Measurements from ENCODE around the gene CCDC50. TPM values are rescaled to one million over a fixed set of nuclear protein-coding genes. Genes with fewer than 3 reads are reported as not detected.

The CCDC50 gene
- total RNA-seq, 4 donors from 2014 or later, result 133 to 248 (median 194) TPM

- Histone ChIP-seq H3K27ac (peak overlapping the region in 1 of 4 donors; percentile 12), H3K4me3 (no peak overlapping the region), H3K27me3 (no peaks in the 10 kb centered on the region), H3K4me1 (peaks cover 9 to 100% (median 26%) of the 10 kb centered on the region in 3 donors), H3K36me3 (no peaks in the 10 kb centered on the region), H3K9me3 (no peaks in the 10 kb centered on the region)
- TF ChIP-seq POLR2A (IDR thresholded peaks at IDR 0.05) (no peak), POLR2AphosphoS5 (IDR thresholded peaks at IDR 0.05) (no peak), CTCF (IDR thresholded peaks at IDR 0.05) (no peak), EP300 (IDR thresholded peaks at IDR 0.05) (no peak)
- ATAC-seq, result no peak
These were observed 13.2 kb downstream of the CCDC50 start for GRCh38 chr3:191342411-191342810.

- Histone ChIP-seq H3K9me3 (no peaks in the 10 kb centered on the region), H3K27me3 (no peaks in the 10 kb centered on the region), H3K4me1 (peaks cover 9 to 99% (median 27%) of the 10 kb centered on the region in 3 donors), H3K36me3 (no peaks in the 10 kb centered on the region), H3K4me3 (no peak overlapping the region), H3K27ac (no peak overlapping the region)
- 73 to 81% methylated on average over 4 of the region's 4 CpGs for WGBS, 2 donors (ENCODE audit: low coverage in 1 of 2)
- no peak for ATAC-seq
- no peak for TF ChIP-seq POLR2A (IDR thresholded peaks at IDR 0.05)
- TF ChIP-seq POLR2AphosphoS5 (IDR thresholded peaks at IDR 0.05), result no peak
- TF ChIP-seq EP300 (IDR thresholded peaks at IDR 0.05), result no peak
- TF ChIP-seq CTCF (IDR thresholded peaks at IDR 0.05), result no peak
These were observed 13.9 kb downstream of the CCDC50 start for GRCh38 chr3:191343115-191343514.

GRCh38 chr3:191343913-191344312 is 14.7 kb downstream of the CCDC50 start:
- Histone ChIP-seq H3K36me3 (no peaks in the 10 kb centered on the region), H3K27me3 (no peaks in the 10 kb centered on the region), H3K27ac (no peak overlapping the region), H3K9me3 (no peaks in the 10 kb centered on the region), H3K4me3 (no peak overlapping the region), H3K4me1 (peaks cover 6 to 98% (median 28%) of the 10 kb centered on the region in 3 donors)
- no peak for ATAC-seq
- 96 to 99% methylated on average over 5 of the region's 5 CpGs for WGBS, 2 donors (ENCODE audit: low coverage in 1 of 2)
- no peak for TF ChIP-seq EP300 (IDR thresholded peaks at IDR 0.05)
- TF ChIP-seq CTCF (IDR thresholded peaks at IDR 0.05), result no peak
- TF ChIP-seq POLR2A (IDR thresholded peaks at IDR 0.05), result no peak

DNA sequence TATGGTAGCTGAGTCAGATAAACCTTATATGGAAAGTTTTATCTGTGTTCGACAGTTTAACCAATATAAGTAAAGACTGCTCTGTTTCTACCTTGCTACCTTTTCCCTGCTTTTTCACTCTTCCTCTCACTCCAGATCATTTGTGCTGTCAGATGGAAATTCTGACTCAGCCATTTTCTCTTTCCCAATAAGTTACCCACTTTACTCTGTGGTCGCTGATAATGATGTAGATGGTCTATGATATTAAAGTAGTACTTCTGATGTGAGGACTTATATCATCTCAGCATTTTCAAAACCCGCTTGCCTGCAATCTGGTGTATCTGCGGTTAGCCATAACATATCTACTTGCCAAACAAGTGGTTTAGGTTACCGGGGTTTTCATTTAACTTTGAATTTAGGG is 16.1 kb downstream of the CCDC50 start:
- no peaks in the 10 kb centered on the region for H3K27me3 ChIP-seq
- TF ChIP-seq POLR2A (IDR thresholded peaks at IDR 0.05), result no peak
- TF ChIP-seq CTCF (IDR thresholded peaks at IDR 0.05), result no peak
- TF ChIP-seq POLR2AphosphoS5 (IDR thresholded peaks at IDR 0.05), result no peak
- no peak for TF ChIP-seq EP300 (IDR thresholded peaks at IDR 0.05)
- no peak for ATAC-seq
- H3K9me3 ChIP-seq, result no peaks in the 10 kb centered on the region
- H3K27ac ChIP-seq, result no peak overlapping the region
- peaks cover 14 to 98% (median 29%) of the 10 kb centered on the region in 3 donors for H3K4me1 ChIP-seq
- no peaks in the 10 kb centered on the region for H3K36me3 ChIP-seq
- no peak overlapping the region for H3K4me3 ChIP-seq
- WGBS, 2 donors (ENCODE audit: low coverage in 1 of 2), result 84 to 94% methylated on average over 5 of the region's 5 CpGs

DNA sequence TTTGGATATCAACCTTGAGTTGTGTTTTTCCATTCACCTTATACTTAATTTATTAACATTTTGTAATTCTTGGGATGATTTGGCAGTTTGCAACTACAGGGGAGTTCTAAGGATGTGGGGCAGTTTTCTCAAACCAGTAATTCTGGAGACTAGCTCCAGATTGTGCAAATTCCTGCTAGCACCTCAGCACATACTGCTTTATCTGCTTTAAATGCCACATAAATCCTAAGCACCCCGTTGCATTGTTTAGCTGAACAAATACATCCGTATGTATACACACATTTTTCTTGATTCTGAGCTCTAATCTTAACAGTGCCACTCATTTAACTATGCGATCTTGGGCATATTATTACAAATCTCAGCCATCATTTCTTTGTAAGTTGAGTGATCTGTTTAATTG is 18.0 kb downstream of the CCDC50 start:
- H3K4me1 ChIP-seq, result peaks cover 21 to 98% (median 32%) of the 10 kb centered on the region in 3 donors
- no peak overlapping the region for H3K4me3 ChIP-seq
- no peaks in the 10 kb centered on the region for H3K9me3 ChIP-seq
- no peaks in the 10 kb centered on the region for H3K27me3 ChIP-seq
- no peak for TF ChIP-seq POLR2A (IDR thresholded peaks at IDR 0.05)
- TF ChIP-seq CTCF (IDR thresholded peaks at IDR 0.05), result no peak
- no peak for TF ChIP-seq EP300 (IDR thresholded peaks at IDR 0.05)
- TF ChIP-seq POLR2AphosphoS5 (IDR thresholded peaks at IDR 0.05), result no peak
- WGBS, 2 donors (ENCODE audit: low coverage in 1 of 2), result 57 to 67% methylated on average over 3 of the region's 3 CpGs
- no peak for ATAC-seq
- H3K36me3 ChIP-seq, result no peaks in the 10 kb centered on the region
- H3K27ac ChIP-seq, result no peak overlapping the region
